HG02943 (cell line): ENCODE data around the gene C13orf46.
"Not testable (repeated sequence)": the region's sequence is repeated elsewhere in the genome, so short reads cannot be mapped to it uniquely, and the experiment has no call there.

ENCODE experiments used
- ATAC-seq: cut with Tn5 transposase; IDR thresholded peaks from one replicate; pipeline ENCODE4 v1.9.1; 2021; ENCODE audit warnings: mild to moderate bottlenecking, low read depth, moderate library complexity; ENCODE audit not compliant: unreplicated experiment

Gene C13orf46

GRCh38 chr13:113995051-113995601 lies 21.2 kb upstream of the C13orf46 start:
- ATAC-seq: no peak

DNA sequence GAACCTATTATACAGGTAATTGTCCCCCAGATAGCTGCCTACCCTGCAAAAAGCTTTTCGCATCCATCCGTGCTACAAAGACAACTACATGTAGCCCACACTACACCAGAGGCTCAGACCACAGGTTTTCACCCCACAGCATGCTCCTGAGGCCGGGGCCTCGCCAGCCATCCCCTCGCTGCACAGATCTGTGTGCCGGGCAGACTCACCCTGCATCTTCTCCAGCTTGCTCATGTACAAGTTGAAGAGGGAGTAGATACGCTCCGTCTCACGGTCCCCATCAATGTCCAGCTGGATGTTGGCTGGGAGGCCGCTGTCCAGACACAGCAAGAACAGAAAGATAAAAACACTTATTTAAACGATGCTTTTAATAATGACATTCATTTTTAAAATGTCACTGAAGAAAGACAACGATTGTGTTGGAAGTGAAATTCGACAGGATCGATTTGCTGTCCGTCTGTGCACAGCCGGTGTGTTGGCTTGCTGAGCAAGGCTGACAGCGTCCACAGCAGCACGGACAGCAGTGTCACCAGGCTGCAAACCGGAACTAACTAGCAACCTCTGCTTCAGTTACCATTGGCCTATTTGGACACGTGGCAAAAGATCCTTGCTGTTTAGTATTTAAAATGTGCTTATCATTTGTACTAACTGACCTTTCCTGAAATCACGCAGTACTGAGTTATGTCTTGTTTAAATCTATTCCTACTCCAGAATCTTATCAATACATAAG lies 18.6 kb upstream of the C13orf46 start:
- no peak for ATAC-seq

GRCh38 chr13:113991676-113992179 lies 17.9 kb upstream of the C13orf46 start:
- no peak for ATAC-seq

DNA sequence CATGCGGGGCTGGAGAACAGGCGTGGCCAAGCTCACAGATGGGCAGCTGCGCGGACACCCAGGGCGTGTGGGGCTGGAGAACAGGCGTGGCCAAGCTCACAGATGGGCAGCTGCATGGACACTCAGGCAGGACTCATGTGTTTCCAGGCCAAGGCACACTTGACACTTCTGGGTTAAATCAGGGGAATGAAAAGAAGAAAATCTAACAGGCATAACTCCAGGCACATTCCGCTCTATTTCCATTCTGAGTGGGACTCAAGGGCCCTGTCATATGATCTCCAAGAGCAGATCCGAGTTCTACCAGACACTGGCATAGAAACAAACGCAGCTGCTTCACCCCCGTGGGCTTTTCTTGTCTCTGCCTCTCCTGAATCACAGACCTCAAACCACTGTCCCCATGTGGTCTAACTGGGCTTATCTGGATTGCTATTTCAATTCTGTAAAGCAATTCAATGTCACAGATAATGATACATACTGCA lies 17.4 kb upstream of the C13orf46 start:
- ATAC-seq: no peak

DNA sequence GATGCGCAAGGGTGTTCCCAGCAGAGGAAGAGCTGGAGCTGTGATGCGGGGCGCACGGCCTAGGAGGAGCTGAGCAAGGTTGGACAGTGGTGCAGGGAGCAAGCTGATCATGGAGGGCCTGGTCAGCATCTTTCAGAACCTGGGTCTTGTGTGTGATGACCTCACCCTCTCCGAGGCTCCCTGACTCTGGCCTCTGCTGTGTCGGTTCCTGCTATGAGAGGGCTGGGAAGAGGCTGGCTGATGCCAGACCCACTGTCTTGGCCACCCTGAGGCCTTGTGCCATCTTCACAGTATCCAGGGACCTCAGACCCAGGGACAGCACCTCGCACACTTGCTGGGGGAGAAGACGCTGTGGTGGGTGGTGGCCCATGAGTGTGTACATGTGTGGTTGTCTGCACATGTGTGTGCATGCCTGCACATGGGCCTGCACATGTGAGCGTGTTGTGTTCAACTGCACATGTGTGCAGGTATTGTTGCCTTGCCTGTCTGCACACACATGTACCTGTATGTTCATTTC lies 16.5 kb upstream of the C13orf46 start:
- ATAC-seq: no peak

DNA sequence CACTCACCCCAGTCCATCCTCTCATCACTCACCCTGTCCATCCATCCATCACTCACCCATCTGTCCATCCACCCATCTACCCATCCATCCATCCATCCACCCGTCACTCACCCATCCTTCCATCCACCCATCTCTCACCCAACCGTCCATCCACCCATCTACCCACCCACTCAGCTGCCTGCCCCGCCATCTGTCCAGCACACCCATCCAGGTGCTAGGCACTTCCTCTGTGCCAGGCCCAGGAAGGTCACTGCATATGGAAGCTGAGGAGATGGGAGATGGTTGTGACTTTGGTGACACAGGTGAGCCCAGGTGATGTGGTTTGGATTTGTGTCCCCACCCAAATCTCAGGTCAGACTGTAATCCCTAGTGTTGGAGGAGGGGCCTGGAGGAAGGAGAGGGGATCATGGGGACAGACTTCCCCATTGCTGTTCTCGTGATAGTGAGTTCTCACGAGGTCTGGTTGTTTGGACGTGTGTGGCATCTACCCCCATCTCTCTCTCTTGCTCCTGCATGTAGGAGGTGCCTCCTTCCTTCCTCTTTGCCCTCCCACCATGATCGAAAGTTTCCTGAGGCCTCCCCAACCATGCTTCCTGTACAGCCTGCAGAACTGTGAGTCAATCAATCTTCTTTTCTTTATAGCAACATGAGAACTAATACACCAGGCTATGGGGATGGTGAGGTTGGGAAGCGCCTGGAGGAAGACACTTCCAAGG lies 15.9 kb upstream of the C13orf46 start:
- no peak for ATAC-seq

DNA sequence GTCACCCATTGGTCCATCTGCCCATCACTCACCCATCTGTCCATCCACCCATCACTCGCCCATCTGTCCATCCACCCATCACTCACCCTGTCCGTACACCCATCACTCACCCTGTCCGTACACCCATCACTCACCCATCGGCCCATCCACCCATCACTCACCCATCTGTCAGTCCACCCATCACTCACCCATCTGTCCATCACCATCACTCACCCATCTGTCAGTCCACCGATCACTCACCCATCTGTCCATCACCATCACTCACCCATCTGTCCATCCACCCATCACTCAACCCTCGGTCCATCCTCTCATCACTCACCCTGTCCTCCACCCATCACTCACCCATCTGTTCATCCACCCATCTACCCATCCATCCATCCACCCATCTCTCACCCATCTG lies 15.0 kb upstream of the C13orf46 start:
- not testable (repeated sequence) for ATAC-seq

DNA sequence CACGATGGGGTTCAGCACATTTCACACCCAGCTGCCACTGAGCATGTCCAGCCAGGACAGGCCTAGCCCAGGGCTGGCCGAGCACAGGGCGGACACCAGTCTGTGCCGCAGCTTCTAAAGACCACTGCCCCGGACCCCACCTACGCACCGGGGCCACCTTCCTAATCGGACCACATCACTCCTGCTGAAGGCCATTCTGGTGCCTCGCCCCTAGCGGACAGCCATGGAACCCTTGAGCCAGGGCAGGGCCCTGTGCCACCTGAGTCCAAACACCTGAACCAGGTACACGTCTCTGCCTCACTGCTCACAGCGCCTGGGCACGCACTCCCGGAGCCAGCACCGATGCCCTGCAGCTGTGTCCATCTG lies 8.4 kb upstream of the C13orf46 start:
- ATAC-seq: no peak

DNA sequence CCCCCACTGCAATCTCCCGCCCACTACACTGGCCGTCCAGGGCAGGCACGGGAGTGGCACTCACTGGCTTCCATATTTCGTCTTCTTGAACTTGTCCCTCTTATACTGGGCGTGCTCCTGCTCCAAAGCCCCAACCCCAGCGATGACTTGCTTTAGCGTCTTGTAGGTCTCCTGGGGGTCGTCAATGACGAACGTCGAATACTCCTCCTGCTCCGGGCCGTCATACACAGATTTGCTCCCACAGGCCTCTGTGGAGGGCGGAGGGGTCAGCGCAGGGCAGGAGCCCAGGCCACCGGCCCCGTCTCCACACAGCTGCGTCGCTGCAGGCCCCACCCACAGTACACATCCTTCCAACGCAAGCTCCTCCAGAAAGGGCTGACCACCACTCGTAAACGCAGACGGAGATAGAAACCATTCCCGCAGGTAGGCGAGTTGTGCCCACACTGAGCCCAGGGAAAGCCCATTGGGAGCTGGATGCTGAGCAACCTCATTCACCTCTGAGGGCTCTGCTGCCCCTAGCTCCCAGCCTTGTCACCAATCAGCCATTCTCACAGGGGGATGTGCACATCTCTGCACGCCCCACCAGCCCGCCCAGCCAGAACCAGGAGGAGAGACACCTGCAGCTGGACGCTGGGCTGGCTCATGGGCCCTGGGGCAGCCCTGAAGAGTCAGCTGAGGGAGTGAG lies 7.9 kb upstream of the C13orf46 start:
- no peak for ATAC-seq

DNA sequence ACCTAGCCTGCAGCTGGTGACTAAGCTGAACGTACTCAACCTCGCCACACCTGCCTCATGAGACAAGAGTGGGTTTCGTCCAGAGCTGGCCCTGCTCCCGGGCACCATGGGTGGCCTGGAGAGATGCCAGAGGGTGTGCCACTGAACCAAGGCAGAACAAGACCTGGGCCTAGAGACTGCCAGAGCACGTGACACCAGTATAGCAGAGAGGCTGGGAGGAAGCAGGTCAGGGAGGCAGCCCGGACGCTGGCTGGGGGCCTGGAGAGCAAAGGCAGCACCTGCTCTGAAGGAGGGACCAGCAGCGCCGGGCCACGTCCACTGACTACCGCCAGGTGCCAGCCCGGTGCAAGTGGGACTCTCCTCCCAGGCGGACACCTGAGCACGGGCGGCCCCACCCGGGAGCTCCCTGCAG lies 7.3 kb upstream of the C13orf46 start:
- ATAC-seq: no peak

- no peak for ATAC-seq
Measured at GRCh38 chr13:113980489-113981064, 6.7 kb upstream of the C13orf46 start.

- no peak for ATAC-seq
Measured at GRCh38 chr13:113979791-113980471, 6.1 kb upstream of the C13orf46 start.

DNA sequence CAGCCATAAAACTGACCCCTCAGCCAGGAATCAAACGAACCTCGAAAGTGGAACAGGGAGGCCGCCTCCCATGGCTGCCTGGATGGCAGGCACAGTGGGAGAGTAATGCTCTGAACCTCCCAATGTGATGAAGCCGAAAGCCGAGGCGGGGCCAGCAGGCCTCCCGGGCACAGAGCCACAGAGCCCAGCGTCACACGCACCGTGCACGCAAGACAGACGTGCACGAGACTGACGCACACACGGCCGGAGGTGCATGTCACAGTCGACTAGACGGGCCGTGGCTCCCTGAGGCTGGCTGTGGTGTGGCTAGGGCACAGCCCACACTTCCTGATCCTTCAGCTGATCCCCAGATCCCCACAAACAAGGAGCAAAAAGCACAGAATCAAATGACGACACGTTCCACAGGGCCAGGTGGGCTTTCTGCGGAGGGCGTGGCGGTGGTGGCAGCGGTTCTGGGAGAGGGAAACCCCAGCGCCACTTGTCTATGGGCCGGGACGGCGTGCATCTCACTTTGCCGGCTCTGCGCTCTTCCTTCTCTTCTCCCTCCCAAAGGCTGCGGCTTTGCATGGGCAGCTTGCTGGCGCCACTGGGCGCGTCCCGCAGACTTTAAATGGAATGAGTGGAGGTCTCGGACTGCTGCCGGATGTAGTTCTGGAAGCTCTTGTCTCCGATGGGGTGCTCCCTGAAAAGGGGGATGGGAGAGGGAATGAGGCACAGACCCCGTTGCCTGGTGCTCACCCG lies 5.0 kb upstream of the C13orf46 start:
- no peak for ATAC-seq

DNA sequence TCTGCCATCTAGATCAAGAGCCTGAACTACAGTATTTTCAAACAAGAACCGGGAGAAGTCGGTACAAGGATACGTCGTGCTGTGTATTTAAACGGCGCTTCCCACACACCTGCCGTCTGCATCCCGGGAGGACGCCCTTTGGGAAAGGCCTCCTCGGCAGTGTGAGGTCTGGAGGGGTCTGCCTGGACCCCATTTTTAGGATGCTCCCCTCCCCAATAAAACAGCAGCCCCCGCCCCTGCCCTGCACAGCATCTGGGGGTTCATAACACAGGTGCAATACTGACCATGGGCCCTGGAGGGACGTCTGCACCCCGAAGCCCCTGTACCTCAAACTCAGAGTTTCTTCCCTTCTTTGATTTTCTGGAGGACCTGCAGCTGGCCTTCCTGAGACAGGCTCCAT lies 4.1 kb upstream of the C13orf46 start:
- no peak for ATAC-seq

GRCh38 chr13:113976711-113977684 lies 3.1 kb upstream of the C13orf46 start:
- ATAC-seq: no peak

DNA sequence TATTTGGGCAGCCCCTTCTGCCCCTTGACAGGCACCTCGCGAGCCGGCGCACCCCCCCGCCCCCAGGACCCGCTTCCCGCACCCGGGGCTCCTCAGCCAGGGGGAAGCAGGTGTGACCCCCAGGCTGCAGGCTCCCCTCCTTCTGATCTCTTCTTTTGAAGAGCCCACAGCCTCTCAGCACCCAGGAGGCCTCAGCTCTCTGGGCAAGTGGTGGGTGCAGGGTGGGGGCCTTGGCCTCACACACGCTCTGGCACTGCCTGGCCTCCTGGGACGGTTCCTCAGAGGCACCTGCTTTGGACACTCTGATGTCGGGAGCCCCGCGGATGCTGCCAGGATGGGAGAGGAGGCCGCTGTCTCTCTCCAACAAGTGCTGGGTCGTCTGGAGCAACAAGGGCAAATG lies 1.5 kb upstream of the C13orf46 start:
- ATAC-seq: no peak

DNA sequence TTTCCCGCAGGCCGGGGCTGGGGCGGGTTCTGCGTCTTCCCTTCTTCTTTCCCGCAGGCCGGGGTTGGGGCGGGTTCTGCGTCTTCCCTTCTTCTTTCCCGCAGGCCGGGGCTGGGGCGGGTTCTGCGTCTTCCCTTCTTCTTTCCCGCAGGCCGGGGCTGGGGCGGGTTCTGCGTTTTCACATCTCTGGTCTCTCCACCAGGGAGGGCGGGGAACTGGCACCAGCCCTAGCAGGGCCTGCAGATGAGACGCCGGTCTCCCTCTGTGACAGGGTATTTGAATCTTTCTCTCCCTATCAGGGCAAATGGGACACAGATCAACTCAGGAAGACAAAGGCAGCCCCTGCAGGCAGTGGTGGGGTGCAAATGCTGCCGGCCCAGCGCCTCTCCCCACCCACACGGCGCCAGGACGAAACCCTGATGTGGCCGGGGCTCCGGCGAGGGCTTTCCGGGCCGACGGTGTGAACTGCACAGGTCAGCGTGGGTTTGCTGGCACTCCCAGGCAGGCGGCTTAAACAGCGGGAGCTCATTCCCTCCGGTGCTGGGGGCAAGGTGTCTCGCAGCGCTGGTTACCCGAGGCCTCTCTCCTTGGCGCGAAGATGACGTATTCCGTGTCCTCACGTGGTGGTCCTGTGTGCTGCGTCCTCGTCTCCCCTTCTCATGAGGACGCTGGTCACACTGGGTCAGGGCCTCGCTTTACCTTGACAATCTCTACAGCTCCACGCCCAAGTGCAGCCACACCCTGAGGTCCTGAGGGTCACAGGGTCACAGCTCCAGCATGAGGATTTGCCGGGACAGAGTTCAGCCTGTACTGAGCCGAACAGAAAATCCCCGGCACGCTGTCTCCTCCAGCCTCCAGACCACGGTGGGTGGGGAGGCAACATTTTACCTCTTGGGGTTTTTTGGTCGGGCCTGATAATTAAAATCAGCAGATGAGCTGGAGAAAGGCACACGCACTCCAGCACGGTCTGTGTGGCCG lies 717 bp upstream of the C13orf46 start:
- ATAC-seq: no peak
